ENCODE results near the gene CMIP. TPM values are rescaled to one million over a fixed set of nuclear protein-coding genes. Genes with fewer than 3 reads are reported as not detected.
A peak's percentile ranks its signal among the peaks of the same experiment; 100 is the strongest.

CMIP gene
- total RNA-seq, 1 donor from 2014 or later = 45.8 TPM

GRCh38 chr16:81693041-81693743 is 248.6 kb downstream of the CMIP start:
- no peak overlapping the region for H3K4me3 Mint-ChIP-seq
- H3K9me3 Mint-ChIP-seq = no peaks in the 10 kb centered on the region
- no peaks in the 10 kb centered on the region for H3K27me3 Mint-ChIP-seq (ENCODE audit: insufficient read depth)
- intact Hi-C loops (cut with micrococcal nuclease) = no loop called here
- no peak for DNase-seq (ENCODE audit: low spot score)
- H3K36me3 Mint-ChIP-seq (ENCODE audit: low read depth) = peaks cover 16% of the 10 kb centered on the region
- peaks cover 26% of the 10 kb centered on the region for H3K4me1 Mint-ChIP-seq (ENCODE audit: low read depth)
- H3K27ac Mint-ChIP-seq = no peak overlapping the region

GRCh38 chr16:81693744-81694303 is 249.2 kb downstream of the CMIP start:
- H3K4me1 Mint-ChIP-seq (ENCODE audit: low read depth) = peaks cover 22% of the 10 kb centered on the region
- intact Hi-C loops (cut with micrococcal nuclease) = no loop called here
- DNase-seq (ENCODE audit: low spot score) = no peak
- H3K36me3 Mint-ChIP-seq (ENCODE audit: low read depth) = peaks cover 16% of the 10 kb centered on the region
- H3K27ac Mint-ChIP-seq = no peak overlapping the region
- no peak overlapping the region for H3K4me3 Mint-ChIP-seq
- H3K9me3 Mint-ChIP-seq = no peaks in the 10 kb centered on the region
- no peaks in the 10 kb centered on the region for H3K27me3 Mint-ChIP-seq (ENCODE audit: insufficient read depth)

- Mint-ChIP-seq H3K36me3 (ENCODE audit: low read depth) (peaks cover 16% of the 10 kb centered on the region), H3K4me3 (no peak overlapping the region), H3K27me3 (ENCODE audit: insufficient read depth) (no peaks in the 10 kb centered on the region), H3K9me3 (no peaks in the 10 kb centered on the region), H3K27ac (peak overlapping the region; percentile 11), H3K4me1 (ENCODE audit: low read depth) (peaks cover 20% of the 10 kb centered on the region)
- DNase-seq (ENCODE audit: low spot score) = no peak
- intact Hi-C loops (cut with micrococcal nuclease) = no loop called here
Measured at GRCh38 chr16:81694494-81695280, 250.1 kb downstream of the CMIP start.

GRCh38 chr16:81695321-81696165 is 250.9 kb downstream of the CMIP start:
- intact Hi-C loops (cut with micrococcal nuclease) = no loop called here
- DNase-seq (ENCODE audit: low spot score) = no peak
- Mint-ChIP-seq H3K4me1 (ENCODE audit: low read depth) (peaks cover 13% of the 10 kb centered on the region), H3K4me3 (no peak overlapping the region), H3K9me3 (no peaks in the 10 kb centered on the region), H3K27ac (peak overlapping the region; percentile 58), H3K27me3 (ENCODE audit: insufficient read depth) (no peaks in the 10 kb centered on the region), H3K36me3 (ENCODE audit: low read depth) (peaks cover 20% of the 10 kb centered on the region)

- peak overlapping the region; percentile 58 for H3K27ac Mint-ChIP-seq
- no peak overlapping the region for H3K4me3 Mint-ChIP-seq
- no peaks in the 10 kb centered on the region for H3K27me3 Mint-ChIP-seq (ENCODE audit: insufficient read depth)
- H3K4me1 Mint-ChIP-seq (ENCODE audit: low read depth) = peaks cover 13% of the 10 kb centered on the region
- H3K9me3 Mint-ChIP-seq = no peaks in the 10 kb centered on the region
- H3K36me3 Mint-ChIP-seq (ENCODE audit: low read depth) = peaks cover 22% of the 10 kb centered on the region
- no peak for DNase-seq (ENCODE audit: low spot score)
- intact Hi-C loops (cut with micrococcal nuclease) = no loop called here
Measured at GRCh38 chr16:81696166-81696960, 251.8 kb downstream of the CMIP start.

GRCh38 chr16:81696961-81697615 is 252.5 kb downstream of the CMIP start:
- no peaks in the 10 kb centered on the region for H3K9me3 Mint-ChIP-seq
- peak overlapping the region; percentile 23 for H3K27ac Mint-ChIP-seq
- peaks cover 13% of the 10 kb centered on the region for H3K4me1 Mint-ChIP-seq (ENCODE audit: low read depth)
- peak; percentile 37 for DNase-seq (ENCODE audit: low spot score)
- H3K36me3 Mint-ChIP-seq (ENCODE audit: low read depth) = peaks cover 17% of the 10 kb centered on the region
- intact Hi-C loops (cut with micrococcal nuclease) = loop anchor here (1.0 kb wide), 2 partner anchors 74 to 294 kb away; no protein-coding TSS in a partner anchor
- no peaks in the 10 kb centered on the region for H3K27me3 Mint-ChIP-seq (ENCODE audit: insufficient read depth)
- H3K4me3 Mint-ChIP-seq = no peak overlapping the region

GRCh38 chr16:81697616-81698309 is 253.2 kb downstream of the CMIP start:
- H3K4me1 Mint-ChIP-seq (ENCODE audit: low read depth) = peaks cover 13% of the 10 kb centered on the region
- no peak overlapping the region for H3K27ac Mint-ChIP-seq
- intact Hi-C loops (cut with micrococcal nuclease) = loop anchor here (1.0 kb wide), 2 partner anchors 74 to 294 kb away; no protein-coding TSS in a partner anchor
- H3K36me3 Mint-ChIP-seq (ENCODE audit: low read depth) = peaks cover 18% of the 10 kb centered on the region
- H3K4me3 Mint-ChIP-seq = no peak overlapping the region
- no peaks in the 10 kb centered on the region for H3K9me3 Mint-ChIP-seq
- no peak for DNase-seq (ENCODE audit: low spot score)
- no peaks in the 10 kb centered on the region for H3K27me3 Mint-ChIP-seq (ENCODE audit: insufficient read depth)

GRCh38 chr16:81698310-81698641 is 253.7 kb downstream of the CMIP start:
- no peak overlapping the region for H3K4me3 Mint-ChIP-seq
- H3K9me3 Mint-ChIP-seq = no peaks in the 10 kb centered on the region
- no peak overlapping the region for H3K27ac Mint-ChIP-seq
- DNase-seq (ENCODE audit: low spot score) = no peak
- peaks cover 18% of the 10 kb centered on the region for H3K36me3 Mint-ChIP-seq (ENCODE audit: low read depth)
- H3K27me3 Mint-ChIP-seq (ENCODE audit: insufficient read depth) = no peaks in the 10 kb centered on the region
- intact Hi-C loops (cut with micrococcal nuclease) = no loop called here
- H3K4me1 Mint-ChIP-seq (ENCODE audit: low read depth) = peaks cover 13% of the 10 kb centered on the region

DNA sequence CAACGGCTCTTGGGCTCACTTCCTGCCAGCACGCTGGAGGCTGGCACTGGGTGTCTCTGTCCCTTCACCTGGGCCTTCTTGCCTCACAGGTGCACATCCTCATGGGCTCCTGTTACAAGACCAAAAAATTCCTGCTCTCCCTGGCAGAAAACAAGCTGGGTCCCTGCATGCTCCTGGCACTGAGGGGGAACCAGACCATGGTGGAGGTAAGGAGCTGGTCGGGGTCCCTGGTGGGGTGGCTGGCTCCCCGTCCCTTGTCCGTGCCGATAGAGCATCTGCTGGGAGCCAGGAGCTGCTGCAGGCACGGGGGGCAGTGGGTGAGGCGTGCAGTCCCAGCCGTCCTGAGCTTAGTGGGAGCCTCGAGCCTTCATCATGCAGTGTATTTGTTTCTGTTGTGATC is 255.0 kb downstream of the CMIP start:
- Mint-ChIP-seq H3K4me3 (no peak overlapping the region), H3K27me3 (ENCODE audit: insufficient read depth) (no peaks in the 10 kb centered on the region), H3K4me1 (ENCODE audit: low read depth) (peaks cover 13% of the 10 kb centered on the region), H3K27ac (no peak overlapping the region), H3K9me3 (no peaks in the 10 kb centered on the region), H3K36me3 (ENCODE audit: low read depth) (peaks cover 20% of the 10 kb centered on the region)
- DNase-seq (ENCODE audit: low spot score) = no peak
- intact Hi-C loops (cut with micrococcal nuclease) = no loop called here

GRCh38 chr16:81700071-81700779 is 255.6 kb downstream of the CMIP start:
- peaks cover 18% of the 10 kb centered on the region for H3K36me3 Mint-ChIP-seq (ENCODE audit: low read depth)
- peak overlapping the region; percentile 48 for H3K27ac Mint-ChIP-seq
- peaks cover 8% of the 10 kb centered on the region for H3K4me1 Mint-ChIP-seq (ENCODE audit: low read depth)
- DNase-seq (ENCODE audit: low spot score) = no peak
- H3K27me3 Mint-ChIP-seq (ENCODE audit: insufficient read depth) = no peaks in the 10 kb centered on the region
- H3K4me3 Mint-ChIP-seq = no peak overlapping the region
- intact Hi-C loops (cut with micrococcal nuclease) = no loop called here
- no peaks in the 10 kb centered on the region for H3K9me3 Mint-ChIP-seq

DNA sequence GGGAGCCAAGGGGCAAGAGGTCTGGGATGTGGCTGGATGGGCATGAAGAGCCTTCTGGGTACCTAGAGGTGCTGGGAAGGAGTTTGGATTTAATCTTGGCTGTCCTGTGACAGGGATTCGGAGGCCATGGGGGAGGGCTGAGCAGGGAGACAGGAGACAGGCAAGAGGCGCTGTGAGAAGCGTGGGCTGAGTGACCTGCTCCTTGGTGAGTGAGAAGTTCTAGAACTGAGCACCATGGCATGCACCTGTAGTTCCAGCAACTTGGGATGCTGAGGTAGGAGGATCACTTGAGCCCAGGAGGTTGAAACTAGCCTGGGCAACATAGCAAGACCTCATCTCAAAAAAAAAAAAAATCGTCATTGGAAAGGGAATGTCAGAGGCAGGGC is 256.2 kb downstream of the CMIP start:
- DNase-seq (ENCODE audit: low spot score) = no peak
- Mint-ChIP-seq H3K4me1 (ENCODE audit: low read depth) (peaks cover 3% of the 10 kb centered on the region), H3K27ac (peak overlapping the region; percentile 48), H3K4me3 (no peak overlapping the region), H3K9me3 (no peaks in the 10 kb centered on the region), H3K36me3 (ENCODE audit: low read depth) (peaks cover 17% of the 10 kb centered on the region), H3K27me3 (ENCODE audit: insufficient read depth) (no peaks in the 10 kb centered on the region)
- intact Hi-C loops (cut with micrococcal nuclease) = no loop called here
